OCI-LY1 (cell line): ENCODE measurements around the gene ZMYM4.

Experiments used
- EZH2 ChIP-seq: fragments of 200-600 bp; sonication (generic), shearing (Covaris generic); IDR thresholded peaks from 2 replicates; pipeline ENCODE4 v1.8.0; 2017; ENCODE audit warnings: borderline replicate concordance, mixed run types, mild to moderate bottlenecking, antibody characterized with exemption, low read length, moderate library complexity, mixed read lengths
- TF ChIP-seq, protein P1 (sequence below): fragments of 200-600 bp; sonication (generic), shearing (Covaris generic); IDR thresholded peaks from 2 replicates; pipeline ENCODE4 v1.5.1; 2017; ENCODE audit warnings: mild to moderate bottlenecking, antibody characterized with exemption, low read length, moderate library complexity, mixed read lengths

DNA sequence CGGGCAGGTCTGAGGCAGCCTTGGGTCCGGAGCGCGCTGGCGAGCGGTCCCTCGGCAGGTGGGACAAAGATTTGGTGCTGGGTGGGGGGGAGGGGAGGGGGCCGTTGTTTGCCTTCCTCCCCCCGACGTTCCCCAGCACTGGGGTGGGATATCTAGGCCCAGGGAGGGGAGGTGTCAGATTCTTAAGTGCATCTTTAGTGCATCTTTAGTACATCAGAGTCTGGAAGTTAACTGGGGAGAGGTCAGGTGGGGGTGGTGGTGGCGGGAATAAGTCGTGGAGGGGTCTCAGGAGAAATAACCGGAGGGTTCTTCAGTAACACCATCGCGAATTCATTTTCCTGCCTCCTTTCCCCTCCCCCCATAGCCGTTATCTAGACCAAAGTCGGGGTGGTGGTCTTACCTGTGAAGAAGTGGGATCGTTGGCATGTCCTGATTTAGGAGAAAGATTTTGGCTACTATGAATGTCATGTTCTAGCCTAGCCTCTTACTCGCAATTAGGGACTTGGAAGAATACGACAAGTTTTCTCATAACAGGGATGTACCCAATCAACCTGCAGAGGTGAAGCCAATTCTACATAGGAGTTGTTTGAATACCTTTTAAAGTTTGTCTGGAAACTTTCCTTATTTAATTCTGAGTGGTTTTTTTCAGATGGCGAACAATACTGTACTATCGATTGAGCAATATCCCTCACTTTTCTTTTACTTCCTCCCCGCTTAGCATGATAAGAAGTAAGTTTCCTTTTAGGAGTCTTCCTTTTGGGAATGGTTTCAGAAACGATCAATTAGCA lies 886 bp downstream of the ZMYM4 start:
- TF ChIP-seq, protein P1, sequence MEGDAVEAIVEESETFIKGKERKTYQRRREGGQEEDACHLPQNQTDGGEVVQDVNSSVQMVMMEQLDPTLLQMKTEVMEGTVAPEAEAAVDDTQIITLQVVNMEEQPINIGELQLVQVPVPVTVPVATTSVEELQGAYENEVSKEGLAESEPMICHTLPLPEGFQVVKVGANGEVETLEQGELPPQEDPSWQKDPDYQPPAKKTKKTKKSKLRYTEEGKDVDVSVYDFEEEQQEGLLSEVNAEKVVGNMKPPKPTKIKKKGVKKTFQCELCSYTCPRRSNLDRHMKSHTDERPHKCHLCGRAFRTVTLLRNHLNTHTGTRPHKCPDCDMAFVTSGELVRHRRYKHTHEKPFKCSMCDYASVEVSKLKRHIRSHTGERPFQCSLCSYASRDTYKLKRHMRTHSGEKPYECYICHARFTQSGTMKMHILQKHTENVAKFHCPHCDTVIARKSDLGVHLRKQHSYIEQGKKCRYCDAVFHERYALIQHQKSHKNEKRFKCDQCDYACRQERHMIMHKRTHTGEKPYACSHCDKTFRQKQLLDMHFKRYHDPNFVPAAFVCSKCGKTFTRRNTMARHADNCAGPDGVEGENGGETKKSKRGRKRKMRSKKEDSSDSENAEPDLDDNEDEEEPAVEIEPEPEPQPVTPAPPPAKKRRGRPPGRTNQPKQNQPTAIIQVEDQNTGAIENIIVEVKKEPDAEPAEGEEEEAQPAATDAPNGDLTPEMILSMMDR: no peak
- TF ChIP-seq EZH2: no peak
